Measurements from ENCODE around the gene MATN4.

Gene MATN4

GRCh38 chr20:45292343-45292742 is 15.8 kb downstream of the MATN4 start:
- Histone ChIP-seq H4K8ac (ENCODE audit: low read length) (no peak overlapping the region), H3K79me1 (replicated peaks; ENCODE audit: low read length, poor library complexity, severe bottlenecking) (no peaks in the 10 kb centered on the region), H2AFZ (ENCODE audit: low read depth, low read length) (no peak overlapping the region), H3K27ac (ENCODE audit: low read length, poor library complexity, severe bottlenecking) (no peak overlapping the region), H2BK120ac (ENCODE audit: low read depth, low read length) (no peak overlapping the region), H3K4me1 (ENCODE audit: control insufficient read depth, insufficient read depth, low read depth, low read length) (peaks cover 8% of the 10 kb centered on the region), H3K23ac (ENCODE audit: low read length in 2 of 2) (no peak overlapping the region), H3K36me3 (ENCODE audit: control insufficient read depth in 1 of 2, insufficient read depth in 2 of 2, low read depth in 1 of 2, low read length in 2 of 2) (no peaks in the 10 kb centered on the region), H3K4ac (ENCODE audit: low read depth in 1 of 2, low read length in 2 of 2) (no peak overlapping the region), H3K9ac (ENCODE audit: low read length) (no peak overlapping the region), H3K14ac (ENCODE audit: low read length in 2 of 2) (no peak overlapping the region), H3K9me3 (ENCODE audit: control insufficient read depth, low read length) (no peaks in the 10 kb centered on the region), H3K18ac (ENCODE audit: low read depth in 1 of 2, low read length in 2 of 2) (no peak overlapping the region), H2BK5ac (ENCODE audit: low read depth, low read length, poor library complexity, severe bottlenecking) (no peak overlapping the region), H4K91ac (ENCODE audit: low read length) (no peak overlapping the region), H2BK15ac (ENCODE audit: low read depth, poor library complexity, severe bottlenecking) (no peak overlapping the region), H2AK5ac (ENCODE audit: low read length, severe bottlenecking) (no peak overlapping the region), H2BK12ac (ENCODE audit: low read length in 2 of 2) (no peak overlapping the region), H3K27me3 (ENCODE audit: control insufficient read depth in 1 of 2, insufficient read depth in 1 of 2, low read length in 2 of 2) (peaks cover 15 to 29% of the 10 kb centered on the region in 2 experiments), H3K4me2 (ENCODE audit: low read length, poor library complexity, severe bottlenecking) (no peak overlapping the region), H3K4me3 (ENCODE audit: insufficient read depth in 1 of 2, low read depth in 1 of 2, low read length in 2 of 2) (no peak overlapping the region)
- no peak for DNase-seq
- WGBS = 95% methylated on average over 2 of the region's 2 CpGs

- Histone ChIP-seq H3K9ac (ENCODE audit: low read length) (no peak overlapping the region), H3K27ac (ENCODE audit: low read length, poor library complexity, severe bottlenecking) (no peak overlapping the region), H2AK5ac (ENCODE audit: low read length, severe bottlenecking) (no peak overlapping the region), H2BK120ac (ENCODE audit: low read depth, low read length) (no peak overlapping the region), H3K18ac (ENCODE audit: low read depth in 1 of 2, low read length in 2 of 2) (no peak overlapping the region), H3K79me1 (replicated peaks; ENCODE audit: low read length, poor library complexity, severe bottlenecking) (no peaks in the 10 kb centered on the region), H3K14ac (ENCODE audit: low read length in 2 of 2) (no peak overlapping the region), H2BK12ac (ENCODE audit: low read length in 2 of 2) (no peak overlapping the region), H2AFZ (ENCODE audit: low read depth, low read length) (no peak overlapping the region), H2BK15ac (ENCODE audit: low read depth, poor library complexity, severe bottlenecking) (no peak overlapping the region), H3K36me3 (ENCODE audit: control insufficient read depth in 1 of 2, insufficient read depth in 2 of 2, low read depth in 1 of 2, low read length in 2 of 2) (no peaks in the 10 kb centered on the region), H3K4me2 (ENCODE audit: low read length, poor library complexity, severe bottlenecking) (no peak overlapping the region), H3K4ac (ENCODE audit: low read depth in 1 of 2, low read length in 2 of 2) (no peak overlapping the region), H3K27me3 (ENCODE audit: control insufficient read depth in 1 of 2, insufficient read depth in 1 of 2, low read length in 2 of 2) (peaks cover 18 to 30% of the 10 kb centered on the region in 2 experiments), H4K91ac (ENCODE audit: low read length) (no peak overlapping the region), H2BK5ac (ENCODE audit: low read depth, low read length, poor library complexity, severe bottlenecking) (no peak overlapping the region), H3K4me3 (ENCODE audit: insufficient read depth in 1 of 2, low read depth in 1 of 2, low read length in 2 of 2) (no peak overlapping the region), H4K8ac (ENCODE audit: low read length) (no peak overlapping the region), H3K4me1 (ENCODE audit: control insufficient read depth, insufficient read depth, low read depth, low read length) (peaks cover 8% of the 10 kb centered on the region), H3K23ac (ENCODE audit: low read length in 2 of 2) (no peak overlapping the region), H3K9me3 (ENCODE audit: control insufficient read depth, low read length) (no peaks in the 10 kb centered on the region)
- DNase-seq = no peak
- 85% methylated on average over 4 of the region's 9 CpGs for WGBS
Observed at GRCh38 chr20:45291526-45291925, 16.6 kb downstream of the MATN4 start.

- 20% methylated on average over 8 of the region's 8 CpGs for WGBS
Observed at GRCh38 chr20:45290677-45291355, 17.3 kb downstream of the MATN4 start.

GRCh38 chr20:45289942-45290676 is 18.0 kb downstream of the MATN4 start:
- no peak for DNase-seq
- Histone ChIP-seq H3K9me3 (ENCODE audit: control insufficient read depth, low read length) (no peaks in the 10 kb centered on the region), H2BK120ac (ENCODE audit: low read depth, low read length) (no peak overlapping the region), H3K27me3 (ENCODE audit: control insufficient read depth in 1 of 2, insufficient read depth in 1 of 2, low read length in 2 of 2) (peaks cover 18 to 30% of the 10 kb centered on the region in 2 experiments), H4K8ac (ENCODE audit: low read length) (no peak overlapping the region), H3K79me1 (replicated peaks; ENCODE audit: low read length, poor library complexity, severe bottlenecking) (no peaks in the 10 kb centered on the region), H2BK15ac (ENCODE audit: low read depth, poor library complexity, severe bottlenecking) (no peak overlapping the region), H2AK5ac (ENCODE audit: low read length, severe bottlenecking) (no peak overlapping the region), H3K36me3 (ENCODE audit: control insufficient read depth in 1 of 2, insufficient read depth in 2 of 2, low read depth in 1 of 2, low read length in 2 of 2) (no peaks in the 10 kb centered on the region), H3K4ac (ENCODE audit: low read depth in 1 of 2, low read length in 2 of 2) (no peak overlapping the region), H3K14ac (ENCODE audit: low read length in 2 of 2) (no peak overlapping the region), H3K18ac (ENCODE audit: low read depth in 1 of 2, low read length in 2 of 2) (no peak overlapping the region), H2AFZ (ENCODE audit: low read depth, low read length) (no peak overlapping the region), H2BK5ac (ENCODE audit: low read depth, low read length, poor library complexity, severe bottlenecking) (no peak overlapping the region), H3K9ac (ENCODE audit: low read length) (no peak overlapping the region), H2BK12ac (ENCODE audit: low read length in 2 of 2) (no peak overlapping the region), H3K4me1 (ENCODE audit: control insufficient read depth, insufficient read depth, low read depth, low read length) (peaks cover 8% of the 10 kb centered on the region), H3K4me2 (ENCODE audit: low read length, poor library complexity, severe bottlenecking) (no peak overlapping the region), H4K91ac (ENCODE audit: low read length) (no peak overlapping the region), H3K4me3 (ENCODE audit: insufficient read depth in 1 of 2, low read depth in 1 of 2, low read length in 2 of 2) (no peak overlapping the region), H3K27ac (ENCODE audit: low read length, poor library complexity, severe bottlenecking) (no peak overlapping the region), H3K23ac (ENCODE audit: low read length in 2 of 2) (no peak overlapping the region)
- WGBS = 85% methylated on average over 12 of the region's 13 CpGs

More at GRCh38 chr20:45290677-45291355, 17.3 kb downstream of the MATN4 start:
- no peaks in the 10 kb centered on the region for H3K79me1 ChIP-seq (replicated peaks; ENCODE audit: low read length, poor library complexity, severe bottlenecking)
- DNase-seq = peak; percentile 78
- H2BK15ac ChIP-seq (ENCODE audit: low read depth, poor library complexity, severe bottlenecking) = no peak overlapping the region
- no peak overlapping the region for H3K27ac ChIP-seq (ENCODE audit: low read length, poor library complexity, severe bottlenecking)
- H2BK12ac ChIP-seq (ENCODE audit: low read length in 2 of 2) = no peak overlapping the region
- H3K14ac ChIP-seq (ENCODE audit: low read length in 2 of 2) = no peak overlapping the region
- H4K91ac ChIP-seq (ENCODE audit: low read length) = no peak overlapping the region
- no peak overlapping the region for H3K4me2 ChIP-seq (ENCODE audit: low read length, poor library complexity, severe bottlenecking)
- no peak overlapping the region for H3K9ac ChIP-seq (ENCODE audit: low read length)
- no peak overlapping the region for H2AFZ ChIP-seq (ENCODE audit: low read depth, low read length)
- H2AK5ac ChIP-seq (ENCODE audit: low read length, severe bottlenecking) = no peak overlapping the region
- H3K23ac ChIP-seq (ENCODE audit: low read length in 2 of 2) = no peak overlapping the region
- H3K27me3 ChIP-seq (ENCODE audit: control insufficient read depth in 1 of 2, insufficient read depth in 1 of 2, low read length in 2 of 2) = peaks cover 18 to 30% of the 10 kb centered on the region in 2 experiments
- no peaks in the 10 kb centered on the region for H3K36me3 ChIP-seq (ENCODE audit: control insufficient read depth in 1 of 2, insufficient read depth in 2 of 2, low read depth in 1 of 2, low read length in 2 of 2)
- no peak overlapping the region for H3K4me3 ChIP-seq (ENCODE audit: insufficient read depth in 1 of 2, low read depth in 1 of 2, low read length in 2 of 2)
- no peaks in the 10 kb centered on the region for H3K9me3 ChIP-seq (ENCODE audit: control insufficient read depth, low read length)
- H3K18ac ChIP-seq (ENCODE audit: low read depth in 1 of 2, low read length in 2 of 2) = no peak overlapping the region
- H4K8ac ChIP-seq (ENCODE audit: low read length) = no peak overlapping the region
- H2BK5ac ChIP-seq (ENCODE audit: low read depth, low read length, poor library complexity, severe bottlenecking) = no peak overlapping the region
- no peak overlapping the region for H2BK120ac ChIP-seq (ENCODE audit: low read depth, low read length)
- H3K4me1 ChIP-seq (ENCODE audit: control insufficient read depth, insufficient read depth, low read depth, low read length) = peaks cover 8% of the 10 kb centered on the region
- H3K4ac ChIP-seq (ENCODE audit: low read depth in 1 of 2, low read length in 2 of 2) = no peak overlapping the region

All from mesenchymal stem cell (in vitro differentiated cells and primary cell).